Neural progenitor cell (in vitro differentiated cells): ENCODE data around the gene ANXA6.

Experiments used
- CTCF ChIP-seq: fragments of 200-600 bp; sonication (generic); IDR thresholded peaks from 2 replicates; pipeline ENCODE4 v1.5.1; 2017; ENCODE audit warnings: antibody characterized with exemption, mild to moderate bottlenecking
- EZH2 ChIP-seq: fragments of 200-600 bp; sonication (generic); IDR thresholded peaks from 2 replicates; pipeline ENCODE4 v1.6.1; 2017; ENCODE audit warnings: antibody characterized with exemption, mild to moderate bottlenecking, moderate library complexity

- no peak for TF ChIP-seq CTCF
- no peak for TF ChIP-seq EZH2
Measured at GRCh38 chr5:151052836-151053235, 104.7 kb downstream of the ANXA6 start.
